ENCODE results near the gene VCL. TPM values are rescaled to one million over a fixed set of nuclear protein-coding genes. Genes with fewer than 3 reads are reported as not detected.

Gene VCL
- total RNA-seq, 1 experiment from 2014 or later = 176 TPM

GRCh38 chr10:74153676-74154075 is 155.8 kb downstream of the VCL start:
- no peaks in the 10 kb centered on the region for H3K9me3 ChIP-seq (ENCODE audit: low read depth, low read length, poor library complexity, severe bottlenecking)
- H3K4me1 ChIP-seq (ENCODE audit: insufficient read depth, low read length, poor library complexity, severe bottlenecking) = peaks cover 26% of the 10 kb centered on the region
- H3K36me3 ChIP-seq (ENCODE audit: insufficient read depth, low read length, poor library complexity, severe bottlenecking) = no peaks in the 10 kb centered on the region
- no peak for DNase-seq (ENCODE audit: low spot score)
- no peak overlapping the region for H3K4me3 ChIP-seq (ENCODE audit: low read depth, low read length, poor library complexity, severe bottlenecking)
- no peak for TF ChIP-seq CTCF (conservative IDR thresholded peaks at IDR 0.05; ENCODE audit: low read depth, low read length)
- no peak for TF ChIP-seq EZH2 (IDR thresholded peaks at IDR 0.05; ENCODE audit: borderline replicate concordance, low read depth, low read length, poor library complexity, severe bottlenecking)
- no TSS peak for BruUV-seq (replicated peaks)
- intact Hi-C loops (cut with micrococcal nuclease; ENCODE audit: unreplicated experiment) = no loop called here
- H3K27ac ChIP-seq (ENCODE audit: low read depth, low read length, poor library complexity, severe bottlenecking) = no peak overlapping the region
- ChIA-PET POLR2A (ENCODE audit: low non-redundant PET) (interaction anchor here (0.6 kb wide), 1 partner anchor 23 kb away, joined by 5 read pairs; no protein-coding TSS in a partner anchor), CTCF (no interaction called here)
- H3K27me3 ChIP-seq (replicated peaks; ENCODE audit: insufficient read depth, low read depth, low read length, poor library complexity) = no peaks in the 10 kb centered on the region

- Histone ChIP-seq H3K4me3 (ENCODE audit: low read depth, low read length, poor library complexity, severe bottlenecking) (no peak overlapping the region), H3K27ac (ENCODE audit: low read depth, low read length, poor library complexity, severe bottlenecking) (no peak overlapping the region), H3K27me3 (replicated peaks; ENCODE audit: insufficient read depth, low read depth, low read length, poor library complexity) (no peaks in the 10 kb centered on the region), H3K4me1 (ENCODE audit: insufficient read depth, low read length, poor library complexity, severe bottlenecking) (peaks cover 16% of the 10 kb centered on the region), H3K9me3 (ENCODE audit: low read depth, low read length, poor library complexity, severe bottlenecking) (no peaks in the 10 kb centered on the region), H3K36me3 (ENCODE audit: insufficient read depth, low read length, poor library complexity, severe bottlenecking) (no peaks in the 10 kb centered on the region)
- ChIA-PET CTCF (no interaction called here), POLR2A (ENCODE audit: low non-redundant PET) (no interaction called here)
- intact Hi-C loops (cut with micrococcal nuclease; ENCODE audit: unreplicated experiment) = no loop called here
- no peak for DNase-seq (ENCODE audit: low spot score)
- TF ChIP-seq CTCF (conservative IDR thresholded peaks at IDR 0.05; ENCODE audit: low read depth, low read length) (no peak), EZH2 (IDR thresholded peaks at IDR 0.05; ENCODE audit: borderline replicate concordance, low read depth, low read length, poor library complexity, severe bottlenecking) (no peak)
- BruUV-seq (replicated peaks) = no TSS peak
These were observed 159.0 kb downstream of the VCL start for GRCh38 chr10:74156919-74157289.

- H3K4me1 ChIP-seq (ENCODE audit: insufficient read depth, low read length, poor library complexity, severe bottlenecking) = no peaks in the 10 kb centered on the region
- H3K4me3 ChIP-seq (ENCODE audit: low read depth, low read length, poor library complexity, severe bottlenecking) = no peak overlapping the region
- no peak overlapping the region for H3K27ac ChIP-seq (ENCODE audit: low read depth, low read length, poor library complexity, severe bottlenecking)
- BruUV-seq (replicated peaks) = no TSS peak
- intact Hi-C loops (cut with micrococcal nuclease; ENCODE audit: unreplicated experiment) = no loop called here
- ChIA-PET POLR2A (ENCODE audit: low non-redundant PET) (no interaction called here), CTCF (no interaction called here)
- H3K27me3 ChIP-seq (replicated peaks; ENCODE audit: insufficient read depth, low read depth, low read length, poor library complexity) = no peaks in the 10 kb centered on the region
- no peaks in the 10 kb centered on the region for H3K9me3 ChIP-seq (ENCODE audit: low read depth, low read length, poor library complexity, severe bottlenecking)
- H3K36me3 ChIP-seq (ENCODE audit: insufficient read depth, low read length, poor library complexity, severe bottlenecking) = no peaks in the 10 kb centered on the region
- DNase-seq (ENCODE audit: low spot score) = no peak
- TF ChIP-seq EZH2 (IDR thresholded peaks at IDR 0.05; ENCODE audit: borderline replicate concordance, low read depth, low read length, poor library complexity, severe bottlenecking) = no peak
These were observed 162.1 kb downstream of the VCL start for GRCh38 chr10:74160013-74160412.

GRCh38 chr10:74163319-74164068 is 165.6 kb downstream of the VCL start:
- Histone ChIP-seq H3K27ac (ENCODE audit: low read depth, low read length, poor library complexity, severe bottlenecking) (no peak overlapping the region), H3K27me3 (replicated peaks; ENCODE audit: insufficient read depth, low read depth, low read length, poor library complexity) (no peaks in the 10 kb centered on the region), H3K36me3 (ENCODE audit: insufficient read depth, low read length, poor library complexity, severe bottlenecking) (no peaks in the 10 kb centered on the region), H3K4me1 (ENCODE audit: insufficient read depth, low read length, poor library complexity, severe bottlenecking) (peaks cover 6% of the 10 kb centered on the region), H3K4me3 (ENCODE audit: low read depth, low read length, poor library complexity, severe bottlenecking) (no peak overlapping the region), H3K9me3 (ENCODE audit: low read depth, low read length, poor library complexity, severe bottlenecking) (no peaks in the 10 kb centered on the region)
- TF ChIP-seq EZH2 (IDR thresholded peaks at IDR 0.05; ENCODE audit: borderline replicate concordance, low read depth, low read length, poor library complexity, severe bottlenecking) = no peak
- TF ChIP-seq CTCF (conservative IDR thresholded peaks at IDR 0.05; ENCODE audit: low read depth, low read length) = no peak
- BruUV-seq (replicated peaks) = no TSS peak
- ChIA-PET POLR2A (ENCODE audit: low non-redundant PET) (no interaction called here), CTCF (no interaction called here)
- intact Hi-C loops (cut with micrococcal nuclease; ENCODE audit: unreplicated experiment) = no loop called here
- no peak for DNase-seq (ENCODE audit: low spot score)

Data from A673 (cell line).